NCI-H524 (cell line): Measurements from ENCODE around the gene IL12A.

Experiments used
- DNase-seq, 2 experiments: peaks; one replicate each; lab custom pipeline; 2025; lab: John Stamatoyannopoulos, UW

Gene IL12A

GRCh38 chr3:159989973-159990846 is 1.6 kb downstream of the IL12A start:
- no peak for DNase-seq

- DNase-seq: no peak
Observed at GRCh38 chr3:159991591-159991990, 3.0 kb downstream of the IL12A start.

- no peak for DNase-seq
Observed at GRCh38 chr3:159992589-159992988, 4.0 kb downstream of the IL12A start.

GRCh38 chr3:159994182-159994581 is 5.5 kb downstream of the IL12A start:
- no peak for DNase-seq

GRCh38 chr3:159995091-159995490 is 6.5 kb downstream of the IL12A start:
- DNase-seq: no peak

- DNase-seq: no peak
Observed at GRCh38 chr3:159996018-159996417, 7.4 kb downstream of the IL12A start.

GRCh38 chr3:159996959-159997358 is 8.3 kb downstream of the IL12A start:
- DNase-seq: no peak

- DNase-seq: no peak
Observed at GRCh38 chr3:160001148-160001760, 12.6 kb downstream of the IL12A start.

GRCh38 chr3:160001850-160002623 is 13.4 kb downstream of the IL12A start:
- peak in 1 of 2 experiments; percentile 22 for DNase-seq

GRCh38 chr3:160003520-160004128 is 15.0 kb downstream of the IL12A start:
- peak; percentile 80 to 84 for DNase-seq

- DNase-seq: no peak
Observed at GRCh38 chr3:160005004-160005403, 16.4 kb downstream of the IL12A start.

GRCh38 chr3:160006282-160007163 is 17.9 kb downstream of the IL12A start:
- peak; percentile 69 to 81 for DNase-seq

GRCh38 chr3:160008961-160009360 is 20.3 kb downstream of the IL12A start:
- peak in 1 of 2 experiments; percentile 24 for DNase-seq

- DNase-seq: no peak
Observed at GRCh38 chr3:160009525-160009924, 20.9 kb downstream of the IL12A start.

GRCh38 chr3:160010578-160010977 is 21.9 kb downstream of the IL12A start:
- no peak for DNase-seq

- no peak for DNase-seq
Observed at GRCh38 chr3:160012108-160012507, 23.5 kb downstream of the IL12A start.

- DNase-seq: no peak
Observed at GRCh38 chr3:160016972-160017371, 28.3 kb downstream of the IL12A start.

- no peak for DNase-seq
Observed at GRCh38 chr3:160018959-160019358, 30.3 kb downstream of the IL12A start.

- DNase-seq: no peak
Observed at GRCh38 chr3:160020057-160020711, 31.5 kb downstream of the IL12A start.

GRCh38 chr3:160022068-160022467 is 33.4 kb downstream of the IL12A start:
- DNase-seq: no peak

- DNase-seq: no peak
Observed at GRCh38 chr3:160023476-160023875, 34.8 kb downstream of the IL12A start.
